Spleen (tissue), 11 donors: ENCODE data around the gene AQP1. TPM values are rescaled to one million over a fixed set of nuclear protein-coding genes. Genes with fewer than 3 reads are reported as not detected.

Source experiments
- DNase-seq: peaks from one replicate; pipeline ENCODE4 v3.0.0-alpha.2; 2020
- H3K27ac ChIP-seq, 8 donors: fragments of 200-600 bp; sonication (generic) in 7 of 8; 1 replicate in 4 of 8; 2 replicates in 4 of 8; pipeline versions ENCODE4 v1.5.0 to v1.8.0; 2016 to 2021; ENCODE audit warnings: inconsistent platforms in 4 of 8, mild to moderate bottlenecking in 4 of 8, moderate library complexity in 1 of 8
- H3K27me3 ChIP-seq, 7 donors: fragments of 200-600 bp; sonication (generic) in 6 of 7; replicated peaks in 1 of 7; 1 replicate in 4 of 7; 2 replicates in 3 of 7; pipeline versions ENCODE4 v1.5.0 to v1.8.0; 2016 to 2021; ENCODE audit warnings: inconsistent platforms in 3 of 7, mild to moderate bottlenecking in 1 of 7
- H3K36me3 ChIP-seq, 6 donors: fragments of 200-600 bp; sonication (generic) in 5 of 6; 1 replicate in 4 of 6; 2 replicates in 2 of 6; pipeline versions ENCODE4 v1.5.0 to v1.8.0; 2016 to 2021; ENCODE audit warnings: inconsistent platforms in 2 of 6
- H3K4me1 ChIP-seq, 6 donors: fragments of 200-600 bp; sonication (generic) in 5 of 6; 1 replicate in 3 of 6; 2 replicates in 3 of 6; pipeline versions ENCODE4 v1.5.0 to v1.8.0; 2016 to 2021; ENCODE audit warnings: inconsistent platforms in 3 of 6
- H3K4me3 ChIP-seq, 8 donors: fragments of 200-600 bp; sonication (generic) in 7 of 8; 1 replicate in 4 of 8; 2 replicates in 4 of 8; pipeline versions ENCODE4 v1.5.0 to v1.8.0; 2016 to 2021; ENCODE audit warnings: inconsistent platforms in 4 of 8, mild to moderate bottlenecking in 4 of 8, moderate library complexity in 2 of 8
- H3K9me3 ChIP-seq, 8 donors: fragments of 200-600 bp; sonication (generic) in 7 of 8; 1 replicate in 4 of 8; 2 replicates in 4 of 8; pipeline versions ENCODE4 v1.5.0 to v1.8.0; 2016 to 2021; ENCODE audit warnings: inconsistent platforms in 4 of 8
- CTCF ChIP-seq, 11 experiments: fragments of 200-600 bp in 7 of 11; fragments of 450-650 bp in 4 of 11; sonication (generic) in 4 of 11; IDR thresholded peaks in 8 of 11; conservative IDR thresholded peaks in 3 of 11; 1 replicate in 7 of 11; 2 replicates in 4 of 11; pipeline versions ENCODE4 v1.4.0 to v1.8.0; 2016 to 2021; ENCODE audit warnings: antibody characterized with exemption in 11 of 11, inconsistent platforms in 4 of 11, mild to moderate bottlenecking in 1 of 11
- POLR2A ChIP-seq, 3 donors: fragments of 450-650 bp; IDR thresholded peaks; one replicate each; pipeline ENCODE4 v1.5.1; 2017; ENCODE audit warnings: antibody characterized with exemption in 3 of 3, mild to moderate bottlenecking in 1 of 3
- POLR2AphosphoS5 ChIP-seq, 3 donors: sonication (generic); formaldehyde crosslinking; IDR thresholded peaks; one replicate each; pipeline ENCODE4 v1.5.1; 2017; ENCODE audit warnings: antibody characterized with exemption in 3 of 3
- WGBS, 5 donors: extraction: QIAGEN DNeasy Blood & Tissue Kit in 3 of 5; methylation state at CpG; one replicate each; pipeline versions ENCODE4 v1.1.5 to v1.1.7; 2013 to 2018; 5-methylcytosine and 5-hydroxymethylcytosine counted together
- intact Hi-C: fragments of 100-400 bp; cut with DNase I; formaldehyde crosslinking; loops from one replicate; pipeline ENCODE4 v1.15.0; 2023; ENCODE audit warnings: low total_unique reads
- polyA plus RNA-seq, 3 donors: library from polyadenylated mRNA; stranded (reverse); fragments of 200-250 nt; gene quantifications; one replicate each; pipeline ENCODE4 v1.2.1, GENCODE V29; 2013
- total RNA-seq, 7 donors: library from RNA; depleted of rRNA in 3 of 7; stranded (reverse); fragments of >200 nt in 3 of 7; fragmentation: NEBNext Ultra II Directional in 4 of 7; extraction: Animal tissue kit (Norgen Biotek cat#: 25700) in 4 of 7; gene quantifications; one replicate each; pipeline versions ENCODE4 v1.1.0 to v1.2.1, GENCODE V29; 2016 to 2021
- donor health status: healthy with polysubstance abuse.
- donor health status: DM: no; HTN: no; CAD: no; lungs with moderate emphysema.
- donor health status: DM: no; HTN: no; CAD: no.
- donor health status: Bipolar disorder and iron deficiency.
- donor health status: healthy.
- donor health status: DM: no; HTN: no; CAD: no.
- donor health status: DM: yes; HTN: yes; CAD: no.

The AQP1 gene
- total and polyA plus RNA-seq, 10 donors: 4.4 to 34.3 (median 22.9) TPM

GRCh38 chr7:30915751-30916150 is 4.1 kb downstream of the AQP1 start:
- no peaks in the 10 kb centered on the region for H3K36me3 ChIP-seq
- H3K27me3 ChIP-seq: peaks cover 0 to 8% (median 0%) of the 10 kb centered on the region in 7 donors
- DNase-seq: no peak
- H3K4me3 ChIP-seq: no peak overlapping the region
- H3K27ac ChIP-seq: no peak overlapping the region
- H3K4me1 ChIP-seq: peaks cover 0 to 7% (median 0%) of the 10 kb centered on the region in 6 donors
- 44 to 77% (median 74%) methylated on average over 4 to 6 of the region's 6 CpGs for WGBS, 5 donors
- no peak for TF ChIP-seq CTCF (IDR thresholded peaks at IDR 0.05 in 8 of 11, conservative IDR thresholded peaks at IDR 0.05 in 3 of 11)
- no peak for TF ChIP-seq POLR2A (IDR thresholded peaks at IDR 0.05)
- no peak for TF ChIP-seq POLR2AphosphoS5 (IDR thresholded peaks at IDR 0.05)
- intact Hi-C loops: no loop called here
- H3K9me3 ChIP-seq: no peaks in the 10 kb centered on the region

GRCh38 chr7:30916255-30916654 is 4.6 kb downstream of the AQP1 start:
- Histone ChIP-seq H3K27ac (no peak overlapping the region), H3K4me3 (no peak overlapping the region), H3K4me1 (peaks cover 0 to 3% (median 0%) of the 10 kb centered on the region in 6 donors), H3K27me3 (peaks cover 0 to 8% (median 0%) of the 10 kb centered on the region in 7 donors), H3K36me3 (no peaks in the 10 kb centered on the region), H3K9me3 (no peaks in the 10 kb centered on the region)
- no peak for DNase-seq
- WGBS, 5 donors: 80 to 100% (median 84%) methylated on average over 3 of the region's 3 CpGs
- intact Hi-C loops: no loop called here
- TF ChIP-seq POLR2AphosphoS5 (IDR thresholded peaks at IDR 0.05): no peak
- no peak for TF ChIP-seq POLR2A (IDR thresholded peaks at IDR 0.05)
- TF ChIP-seq CTCF (IDR thresholded peaks at IDR 0.05 in 8 of 11, conservative IDR thresholded peaks at IDR 0.05 in 3 of 11): no peak

GRCh38 chr7:30916767-30917166 is 5.1 kb downstream of the AQP1 start:
- H3K4me3 ChIP-seq: no peak overlapping the region
- intact Hi-C loops: no loop called here
- no peaks in the 10 kb centered on the region for H3K4me1 ChIP-seq

More at GRCh38 chr7:30916767-30917166, 5.1 kb downstream of the AQP1 start:
- no peak overlapping the region for H3K27ac ChIP-seq
- TF ChIP-seq CTCF (IDR thresholded peaks at IDR 0.05 in 8 of 11, conservative IDR thresholded peaks at IDR 0.05 in 3 of 11) (no peak), POLR2A (IDR thresholded peaks at IDR 0.05) (no peak), POLR2AphosphoS5 (IDR thresholded peaks at IDR 0.05) (no peak)
- WGBS, 5 donors: 86 to 94% (median 89%) methylated on average over 7 of the region's 7 CpGs
- no peaks in the 10 kb centered on the region for H3K9me3 ChIP-seq
- no peaks in the 10 kb centered on the region for H3K36me3 ChIP-seq
- DNase-seq: no peak
- H3K27me3 ChIP-seq: peaks cover 0 to 5% (median 0%) of the 10 kb centered on the region in 7 donors
